PC-3 (cell line): Measurements from ENCODE around the gene RSBN1L. TPM values are rescaled to one million over a fixed set of nuclear protein-coding genes. Genes with fewer than 3 reads are reported as not detected.
A peak's percentile ranks its signal among the peaks of the same experiment; 100 is the strongest.
"Not testable (repeated sequence)": the region's sequence is repeated elsewhere in the genome, so short reads cannot be mapped to it uniquely, and the experiment has no call there.

Source experiments
- ATAC-seq: fragments of 200-7000 bp; cut with Tn5 transposase; 2 replicates; pipeline ENCODE4 v1.9.1; 2020; ENCODE audit warnings: mild to moderate bottlenecking, moderate library complexity
- BruUV-seq: library from RNA; stranded (reverse); fragments of 400-500 nt; replicated peaks from 2 replicates; lab custom pipeline; 2021; lab: Mats Ljungman, UMichigan
- CTCF ChIA-PET: fragments of 300-600 bp; sonication (Branson Sonifier 250); formaldehyde crosslinking; loops from one replicate; lab custom pipeline; 2022; ENCODE audit warnings: antibody characterized with exemption; lab: Charles Lee
- POLR2A ChIA-PET: fragments of 300-600 bp; sonication (Branson Sonifier 250); formaldehyde crosslinking; loops from one replicate; lab custom pipeline; 2022; ENCODE audit warnings: antibody characterized with exemption; ENCODE audit not compliant: unreplicated experiment; lab: Charles Lee
- DNase-seq: peaks from one replicate; pipeline ENCODE4 v3.0.0-alpha.2; 2015
- H2AFZ ChIP-seq: fragments of 300-600 bp; sonication (generic); 2 replicates; pipeline ENCODE4 v1.6.0; 2016; ENCODE audit warnings: antibody characterized with exemption, low read length
- H3F3A ChIP-seq: fragments of 300-600 bp; sonication (generic); one replicate; pipeline ENCODE4 v1.6.0; 2017; ENCODE audit warnings: antibody characterized with exemption, low read length, control low read depth, mild to moderate bottlenecking; ENCODE audit not compliant: unreplicated experiment
- H3K27ac ChIP-seq: fragments of 300-600 bp; sonication (generic); 2 replicates; pipeline ENCODE4 v1.5.1; 2016; ENCODE audit warnings: mild to moderate bottlenecking, low read length
- H3K27me3 ChIP-seq: fragments of 300-600 bp; sonication (generic); 2 replicates; pipeline ENCODE4 v1.6.1; 2016; ENCODE audit warnings: low read length, mixed read lengths
- H3K36me3 ChIP-seq: fragments of 300-600 bp; sonication (generic); 2 replicates; pipeline ENCODE4 v1.6.1; 2016; ENCODE audit warnings: low read depth, mixed run types, low read length, mixed read lengths
- H3K4me1 ChIP-seq: fragments of 300-600 bp; sonication (generic); 2 replicates; pipeline ENCODE4 v1.5.1; 2016; ENCODE audit warnings: low read length; ENCODE audit not compliant: insufficient read depth
- H3K4me2 ChIP-seq: fragments of 300-600 bp; sonication (generic); 2 replicates; pipeline ENCODE4 v1.6.0; 2016; ENCODE audit warnings: low read length
- H3K4me3 ChIP-seq: fragments of 300-600 bp; sonication (generic); 2 replicates; pipeline ENCODE4 v1.5.1; 2016; ENCODE audit warnings: mild to moderate bottlenecking, low read length, mixed read lengths
- H3K79me2 ChIP-seq: fragments of 300-600 bp; sonication (generic); 2 replicates; pipeline ENCODE4 v1.6.1; 2017; ENCODE audit warnings: low read length, mixed read lengths
- H3K9ac ChIP-seq: fragments of 300-600 bp; sonication (generic); 2 replicates; pipeline ENCODE4 v1.6.0; 2016; ENCODE audit warnings: mild to moderate bottlenecking, low read length
- H3K9me2 ChIP-seq: fragments of 300-600 bp; sonication (generic); replicated peaks from 2 replicates; pipeline ENCODE4 v1.6.1; 2016; ENCODE audit warnings: mixed run types, low read length, mixed read lengths
- H3K9me3 ChIP-seq: fragments of 300-600 bp; sonication (generic); 2 replicates; pipeline ENCODE4 v1.6.1; 2016; ENCODE audit warnings: low read length, mixed read lengths
- H4K20me1 ChIP-seq: fragments of 300-600 bp; sonication (generic); 2 replicates; pipeline ENCODE4 v1.6.1; 2016; ENCODE audit warnings: low read length, mixed read lengths
- CTCF ChIP-seq: fragments of 300-600 bp; sonication (generic); conservative IDR thresholded peaks from 2 replicates; pipeline ENCODE4 v1.5.1; 2017; ENCODE audit warnings: antibody characterized with exemption, low read depth, mild to moderate bottlenecking, low read length
- EZH2 ChIP-seq: fragments of 300-600 bp; sonication (generic); IDR thresholded peaks from one replicate; pipeline ENCODE4 v1.6.1; 2017; ENCODE audit warnings: antibody characterized with exemption, mild to moderate bottlenecking, low read length; ENCODE audit not compliant: unreplicated experiment
- EZH2phosphoT487 ChIP-seq: fragments of 300-600 bp; sonication (generic); IDR thresholded peaks from 2 replicates; pipeline ENCODE4 v1.6.1; 2018; ENCODE audit warnings: mild to moderate bottlenecking, antibody characterized with exemption, low read length, borderline replicate concordance
- intact Hi-C: fragments of 100-400 bp; cut with micrococcal nuclease; formaldehyde crosslinking; loops from 2 replicates; pipeline ENCODE4 v1.9.0; 2023
- total RNA-seq: library from RNA; depleted of rRNA; stranded (reverse); fragments of >200 nt; gene quantifications from 2 replicates; pipeline ENCODE4 v1.2.3, GENCODE V29; 2014

RSBN1L gene
- total RNA-seq, 1 experiment from 2014 or later, result 6.9 TPM

DNA sequence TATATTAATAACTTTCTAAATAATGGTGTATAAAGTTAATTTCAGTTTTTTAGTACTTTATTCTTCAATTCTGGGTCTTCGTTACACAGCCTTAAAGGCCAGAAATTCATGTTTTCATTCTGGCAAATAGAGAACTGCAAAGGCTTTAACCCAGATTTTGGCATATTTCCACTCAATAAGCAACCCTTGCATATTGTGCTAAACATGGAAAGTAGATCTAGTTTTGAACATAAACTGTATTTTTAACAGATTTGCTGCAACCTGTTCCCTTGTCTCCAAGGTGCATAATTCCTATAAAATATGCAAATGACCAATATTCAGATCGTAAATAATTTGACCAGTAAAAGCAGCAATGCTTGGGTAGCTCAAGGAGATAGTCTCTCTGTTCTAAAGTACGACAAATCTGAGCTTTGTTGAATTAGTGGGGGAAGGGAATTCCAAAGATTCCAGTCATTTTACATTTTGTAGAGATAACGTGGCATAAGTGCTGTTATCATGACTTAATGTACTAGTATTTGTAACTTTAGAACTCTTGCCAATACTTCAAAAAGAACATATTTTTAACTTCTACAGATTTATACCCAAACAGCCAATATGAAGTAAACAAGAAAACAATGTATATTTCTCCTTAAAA is 46.4 kb upstream of the RSBN1L start:
- no peak for TF ChIP-seq EZH2
- no peak for TF ChIP-seq CTCF
- no peak for TF ChIP-seq EZH2phosphoT487
- H4K20me1 ChIP-seq, result no peaks in the 10 kb centered on the region
- ATAC-seq (no peak), DNase-seq (peak; percentile 24)
- no peaks in the 10 kb centered on the region for H3K27me3 ChIP-seq
- H3K4me2 ChIP-seq, result no peak overlapping the region
- ChIA-PET POLR2A (no interaction called here), CTCF (interaction anchor here (0.5 kb wide), 1 partner anchor 75 kb away, joined by 3 read pairs; no protein-coding TSS in a partner anchor)
- H2AFZ ChIP-seq, result no peak overlapping the region
- intact Hi-C loops, result loop anchor here (5.0 kb wide), 1 partner anchor 282 kb away; no protein-coding TSS in a partner anchor
- H3K9ac ChIP-seq, result no peak overlapping the region
- H3K36me3 ChIP-seq, result peaks cover 9% of the 10 kb centered on the region
- H3F3A ChIP-seq, result no peaks in the 10 kb centered on the region
- H3K9me3 ChIP-seq, result no peaks in the 10 kb centered on the region
- H3K79me2 ChIP-seq, result no peaks in the 10 kb centered on the region
- H3K9me2 ChIP-seq, result no peaks in the 10 kb centered on the region
- no TSS peak for BruUV-seq
- no peak overlapping the region for H3K4me3 ChIP-seq
- H3K27ac ChIP-seq, result no peak overlapping the region
- no peaks in the 10 kb centered on the region for H3K4me1 ChIP-seq

DNA sequence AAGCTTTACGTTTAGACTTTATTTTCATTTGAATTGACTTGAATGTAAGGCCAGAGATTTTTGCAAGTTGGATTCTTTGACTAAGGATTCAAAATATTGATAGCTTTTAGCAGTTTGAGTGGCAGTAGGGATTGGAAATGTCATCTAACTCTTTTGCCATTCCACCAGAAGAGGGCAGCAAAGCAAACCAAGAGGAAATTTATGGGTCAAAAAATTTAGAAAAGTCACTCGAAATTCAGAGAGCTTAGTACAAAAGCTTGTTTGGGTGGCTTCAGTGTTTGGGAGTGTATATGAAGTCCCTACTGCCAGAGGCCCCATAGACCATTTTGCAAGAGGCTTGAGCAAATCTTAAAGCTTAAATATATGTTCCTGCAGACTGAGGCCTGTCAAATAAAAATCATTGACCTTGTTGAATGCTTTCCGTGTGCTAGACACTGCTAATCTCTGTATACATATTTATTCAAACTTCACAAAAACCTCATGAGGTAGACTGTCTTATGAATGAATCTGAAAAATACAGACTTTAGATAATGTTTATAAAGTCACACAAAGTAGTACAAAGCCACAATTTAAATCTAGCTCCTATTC is 44.6 kb upstream of the RSBN1L start:
- 0 out of 2 replicates have a peak, but pooled peaks cover 5% of the 10 kb centered on the region for H3K4me1 ChIP-seq
- H3K27me3 ChIP-seq, result no peaks in the 10 kb centered on the region
- H3K4me2 ChIP-seq, result no peak overlapping the region
- H3K27ac ChIP-seq, result no peak overlapping the region
- ATAC-seq (no peak), DNase-seq (peak; percentile 55)
- H3K9me2 ChIP-seq, result no peaks in the 10 kb centered on the region
- peaks cover 15% of the 10 kb centered on the region for H3K36me3 ChIP-seq
- H3K79me2 ChIP-seq, result no peaks in the 10 kb centered on the region
- H3F3A ChIP-seq, result no peaks in the 10 kb centered on the region
- no peaks in the 10 kb centered on the region for H4K20me1 ChIP-seq
- H3K9me3 ChIP-seq, result no peaks in the 10 kb centered on the region
- H3K4me3 ChIP-seq, result no peak overlapping the region
- ChIA-PET CTCF (interaction anchor here (0.5 to 1.2 kb wide), 8 partner anchors 16 to 293 kb away, joined by 3 to 6 read pairs (median 4); no protein-coding TSS in a partner anchor), POLR2A (no interaction called here)
- no peak overlapping the region for H3K9ac ChIP-seq
- intact Hi-C loops, result loop anchor here (5.0 kb wide), 1 partner anchor 281 kb away; no protein-coding TSS in a partner anchor
- H2AFZ ChIP-seq, result no peak overlapping the region
- BruUV-seq, result no TSS peak
- TF ChIP-seq CTCF, result peak; percentile 79
- no peak for TF ChIP-seq EZH2phosphoT487
- TF ChIP-seq EZH2, result no peak

- H2AFZ ChIP-seq, H3K4me2 ChIP-seq, ATAC-seq, H3K9me2 ChIP-seq, H3K4me1 ChIP-seq, H3K27ac ChIP-seq, BruUV-seq, H3F3A ChIP-seq, H3K79me2 ChIP-seq, H3K4me3 ChIP-seq, DNase-seq, H3K27me3 ChIP-seq, H4K20me1 ChIP-seq, CTCF ChIA-PET, H3K9me3 ChIP-seq, POLR2A ChIA-PET, H3K9ac ChIP-seq: not testable (repeated sequence)
- intact Hi-C loops, result loop anchor here (5.0 kb wide), 1 partner anchor 279 kb away; no protein-coding TSS in a partner anchor
- H3K36me3 ChIP-seq, result peaks cover 19% of the 10 kb centered on the region
These were observed 43.4 kb upstream of the RSBN1L start for GRCh38 chr7:77652826-77653225.
